HG02973 (cell line): ENCODE data around the gene MSMB.
"Not testable (repeated sequence)": the region's sequence is repeated elsewhere in the genome, so short reads cannot be mapped to it uniquely, and the experiment has no call there.

Source experiments
- ATAC-seq: cut with Tn5 transposase; IDR thresholded peaks from one replicate; pipeline ENCODE4 v1.9.1; 2021; ENCODE audit warnings: moderate library complexity; ENCODE audit not compliant: unreplicated experiment

MSMB gene

DNA sequence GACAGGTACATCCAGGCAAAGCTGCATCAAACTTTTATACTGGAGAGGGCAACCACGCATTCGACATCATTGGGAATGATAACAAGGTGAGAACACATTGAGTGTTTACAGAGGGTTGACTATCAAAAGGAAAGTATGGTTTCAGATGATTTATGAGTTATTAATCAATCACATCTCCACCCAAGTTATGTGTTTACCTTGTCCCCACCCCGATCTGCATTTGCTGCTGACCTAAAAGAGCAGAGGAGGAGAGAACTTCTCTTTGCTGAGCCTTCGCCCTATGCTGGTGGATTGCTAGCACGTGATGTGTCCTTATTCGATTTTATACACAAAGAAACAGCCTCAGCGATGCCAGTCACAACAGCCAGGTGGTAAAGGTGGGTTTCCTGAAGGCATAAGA is at the start of gene MSMB:
Gene MSMB (minus strand): TSS at position 9 of the 400 bp plus-strand sequence. CDS start 32 bp downstream, outside the sequence.
- ATAC-seq, result no peak

DNA sequence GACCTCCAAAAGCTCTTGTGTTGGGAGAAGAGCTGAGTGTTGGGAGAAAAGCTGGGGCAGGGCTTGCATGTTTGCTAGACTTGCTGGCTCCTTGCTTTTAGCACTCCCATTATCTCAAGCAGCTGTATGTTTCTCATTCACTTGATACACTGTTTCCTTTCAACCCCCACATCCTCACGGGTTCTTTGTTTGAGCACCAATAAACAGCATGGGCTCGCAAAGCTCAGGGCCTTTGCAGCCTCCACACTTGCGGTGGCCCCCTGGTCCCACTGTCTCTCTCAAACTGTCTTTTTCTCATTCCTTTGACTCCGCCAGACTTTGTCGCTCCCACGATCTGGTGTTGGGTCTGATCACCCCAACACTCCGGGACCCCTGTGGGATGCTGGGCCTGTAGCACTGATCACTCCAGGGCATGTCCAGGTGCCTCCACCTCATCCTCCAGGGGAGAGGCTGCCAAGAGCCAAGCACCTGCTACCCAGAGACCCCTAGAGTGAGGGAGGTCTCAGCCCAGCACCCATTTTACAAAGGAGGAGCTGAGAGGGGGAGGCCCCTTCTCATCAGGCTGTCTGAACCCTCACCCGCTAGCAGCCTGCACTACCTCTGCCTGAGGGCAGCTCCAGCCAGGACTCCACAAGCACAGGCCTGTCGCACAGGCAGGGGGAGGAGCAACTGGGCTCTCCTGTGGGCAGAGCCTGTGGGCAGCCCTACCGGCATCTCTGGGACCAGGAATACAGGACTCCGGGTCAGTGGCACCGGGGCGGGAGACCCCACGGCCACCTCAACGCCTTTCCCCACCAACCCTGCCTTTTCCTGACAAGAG is 49.1 kb upstream of the MSMB start:
- ATAC-seq, result no peak

DNA sequence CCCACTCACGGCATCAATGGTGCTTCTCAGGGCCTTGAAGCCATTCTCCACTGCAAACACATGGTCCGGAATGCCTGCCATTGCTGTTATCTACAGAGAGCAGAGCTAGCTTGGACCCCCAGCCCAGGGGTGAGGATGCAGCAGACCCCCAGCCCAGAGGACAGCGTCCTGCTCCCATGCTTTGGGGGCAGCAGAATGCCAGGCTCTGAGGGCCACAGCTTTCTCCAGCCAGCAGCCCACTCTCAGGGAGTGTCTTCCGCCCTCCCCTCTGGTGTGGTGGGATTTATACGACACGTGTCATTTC is 48.1 kb upstream of the MSMB start:
- no peak for ATAC-seq

GRCh38 chr10:46093316-46094196 is 47.5 kb upstream of the MSMB start:
- not testable (repeated sequence) for ATAC-seq

DNA sequence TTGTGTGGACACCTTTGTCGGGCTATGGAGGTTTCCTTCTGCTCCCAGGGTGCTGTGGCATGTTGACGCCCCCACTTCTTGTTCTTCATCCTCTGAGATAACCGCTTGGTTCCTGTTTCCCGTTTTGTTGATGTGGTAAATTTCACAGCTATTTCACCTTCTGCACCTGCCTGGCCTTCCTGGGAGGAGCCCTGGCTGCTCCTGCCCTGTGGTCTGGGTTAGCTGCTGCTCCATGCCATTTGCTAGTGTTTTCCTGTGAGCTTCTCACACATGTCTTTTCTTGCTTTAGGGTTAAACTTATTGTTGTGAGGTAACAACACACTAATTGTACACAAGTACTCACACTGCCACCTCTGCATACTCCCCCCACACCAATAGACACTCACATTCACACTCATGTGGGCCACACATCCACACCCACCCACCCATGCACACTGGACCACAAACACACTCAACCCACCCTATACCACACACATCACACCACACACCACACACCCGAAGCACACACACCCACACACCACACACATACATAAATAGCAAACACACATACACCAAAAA is 46.5 kb upstream of the MSMB start:
- ATAC-seq, result no peak

DNA sequence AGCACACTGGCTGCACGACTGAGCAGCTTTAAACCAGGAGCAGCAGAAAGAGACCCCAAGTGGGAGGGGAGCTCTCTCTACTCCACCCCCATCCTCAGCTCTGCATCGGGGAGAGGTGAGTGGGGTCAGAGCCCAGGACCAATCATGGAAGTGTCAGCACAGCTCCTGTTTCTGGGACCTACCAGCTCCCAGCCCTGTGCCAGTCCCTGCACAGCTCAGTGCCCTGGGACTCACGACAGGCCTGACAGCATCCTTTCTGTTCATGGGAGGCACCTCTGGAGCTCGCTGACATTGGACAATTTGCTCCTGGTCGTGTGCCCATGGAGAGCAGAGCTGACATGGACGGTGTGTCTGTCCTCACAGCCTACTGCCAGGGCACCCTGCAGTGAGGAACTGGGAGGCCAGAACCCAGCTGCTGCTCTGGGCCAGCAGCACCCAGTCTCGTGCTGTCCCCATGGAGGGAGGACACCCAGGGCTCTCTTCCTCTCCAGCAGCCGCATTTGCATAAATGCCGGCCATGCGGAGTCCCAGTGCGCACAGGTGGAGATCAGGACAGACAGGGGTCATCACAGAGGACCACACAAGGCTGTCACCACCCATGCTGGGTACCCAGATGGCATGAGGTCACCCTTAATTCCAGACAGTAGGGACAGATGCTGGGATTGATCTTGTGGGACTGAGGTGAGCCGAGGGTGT is 45.9 kb upstream of the MSMB start:
- ATAC-seq, result no peak

- ATAC-seq, result no peak
Measured at GRCh38 chr10:46091080-46091827, 45.2 kb upstream of the MSMB start.

GRCh38 chr10:46090258-46090812 is 44.3 kb upstream of the MSMB start:
- no peak for ATAC-seq

DNA sequence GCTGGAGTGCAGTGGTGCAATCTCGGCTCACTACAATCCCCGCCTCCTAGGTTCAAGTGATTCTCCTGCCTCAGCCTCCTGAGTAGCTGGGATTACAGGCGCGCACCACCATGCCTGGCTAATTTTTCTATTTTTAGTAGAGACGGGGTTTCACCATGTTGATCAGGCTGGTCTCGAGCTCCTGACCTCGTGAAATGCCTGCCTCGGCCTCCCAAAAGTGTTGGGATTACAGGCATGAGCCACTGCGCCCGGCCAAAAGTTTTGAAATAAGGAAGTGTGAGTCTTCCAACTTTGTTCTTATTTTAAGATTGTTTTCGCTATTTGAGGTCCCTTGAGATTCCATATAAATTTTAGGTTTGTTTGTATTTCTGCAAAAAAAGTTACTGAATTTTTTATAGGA is 41.3 kb upstream of the MSMB start:
- not testable (repeated sequence) for ATAC-seq

- ATAC-seq, result no peak
Measured at GRCh38 chr10:46084321-46085165, 38.5 kb upstream of the MSMB start.

- no peak for ATAC-seq
Measured at GRCh38 chr10:46080886-46081285, 34.8 kb upstream of the MSMB start.

DNA sequence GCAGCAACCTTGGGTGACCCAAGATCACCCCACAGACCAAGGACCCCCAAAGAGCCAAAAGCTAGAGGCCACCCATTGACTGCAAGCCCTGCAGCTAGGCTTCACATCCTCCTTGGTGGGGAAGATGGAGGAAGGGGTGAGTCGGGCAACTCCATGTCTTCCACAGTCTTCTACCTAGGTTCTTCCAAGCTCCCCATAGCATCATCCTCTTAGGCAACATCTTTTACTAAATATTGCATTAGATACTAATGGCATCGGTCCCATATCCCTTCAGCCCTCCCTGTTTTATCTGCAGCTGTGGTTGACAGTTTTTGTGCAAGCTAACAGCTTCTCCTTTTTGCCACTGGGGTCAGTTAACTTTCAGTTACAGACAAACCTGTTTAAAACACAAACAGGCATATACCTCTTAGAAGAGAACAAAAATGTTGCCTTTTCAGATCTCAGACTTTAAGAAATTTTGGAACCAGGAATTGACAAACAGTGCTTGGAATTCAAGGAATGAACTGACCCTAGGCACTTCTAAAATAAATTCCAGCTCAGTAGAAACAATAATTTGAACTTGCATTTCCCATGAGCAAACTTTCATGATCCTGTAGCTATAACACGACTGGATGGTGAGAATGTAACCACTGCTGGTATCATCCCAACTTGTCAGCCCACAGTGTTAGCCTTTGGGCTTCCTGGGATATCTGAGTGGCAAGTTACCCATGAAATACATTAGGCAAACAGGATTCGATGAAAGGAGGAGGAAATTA is 33.9 kb upstream of the MSMB start:
- ATAC-seq, result no peak

DNA sequence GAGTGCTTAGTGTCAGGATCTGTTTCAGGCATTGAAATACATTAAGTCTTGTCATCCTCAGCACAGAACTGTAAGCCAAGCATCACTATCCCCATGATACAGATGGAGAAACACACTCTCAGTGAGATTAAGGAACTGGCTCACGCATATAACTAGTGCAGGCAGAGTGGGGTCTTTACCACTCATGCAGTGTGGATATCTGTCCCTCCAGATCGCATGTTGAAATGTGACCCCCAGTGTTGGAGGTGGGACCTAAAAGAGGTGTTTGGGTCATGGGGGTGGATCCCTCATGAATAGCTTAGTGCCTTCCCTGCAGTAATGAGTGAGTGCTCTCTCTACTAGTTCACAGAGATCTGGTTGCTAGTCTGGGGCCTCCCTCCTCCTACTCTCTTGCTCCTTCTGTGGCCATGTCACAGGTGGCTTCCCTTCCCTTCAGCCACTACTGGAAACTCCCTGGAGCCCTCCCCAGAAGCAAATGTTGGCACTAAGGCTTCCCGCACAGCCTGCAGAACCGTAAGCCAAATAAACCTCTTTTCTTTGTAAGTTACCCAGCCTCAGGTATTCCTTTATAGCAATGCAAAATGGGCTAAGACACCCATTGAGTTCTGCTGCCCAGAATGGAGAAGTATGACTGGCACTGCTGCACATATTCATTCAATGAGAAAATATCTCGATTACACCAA is 31.8 kb upstream of the MSMB start:
- no peak for ATAC-seq

GRCh38 chr10:46077141-46077554 is 31.1 kb upstream of the MSMB start:
- no peak for ATAC-seq

DNA sequence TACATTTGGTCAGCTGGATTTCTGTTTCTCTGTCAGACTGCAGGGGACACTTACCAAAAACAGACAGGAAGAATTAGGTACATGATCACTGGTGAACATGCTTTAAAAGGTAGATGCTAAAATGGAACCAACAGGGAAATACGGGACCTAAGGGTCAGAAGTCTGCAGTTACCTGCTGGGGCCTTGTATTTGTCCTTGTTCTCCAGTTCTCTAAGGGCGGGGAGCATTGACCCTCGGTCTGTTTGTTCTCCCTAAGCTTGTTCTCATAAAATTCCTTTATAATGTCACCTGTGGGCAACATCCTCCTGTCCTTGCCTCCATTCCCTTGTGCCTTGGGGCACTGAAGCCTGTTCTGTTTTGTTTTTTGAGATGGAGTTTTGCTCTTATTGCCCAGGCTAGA is 29.8 kb upstream of the MSMB start:
- no peak for ATAC-seq

GRCh38 chr10:46074196-46074946 is 28.3 kb upstream of the MSMB start:
- no peak for ATAC-seq

- no peak for ATAC-seq
Measured at GRCh38 chr10:46073564-46073963, 27.5 kb upstream of the MSMB start.
